ENCODE results near the gene YES1. TPM values are rescaled to one million over a fixed set of nuclear protein-coding genes. Genes with fewer than 3 reads are reported as not detected.

The YES1 gene
- total and polyA plus RNA-seq, 2 of the 13 experiments (the other 11 are each of a cell fraction or from before 2014, with no cell fraction given): 17.2 to 70.8 TPM

DNA sequence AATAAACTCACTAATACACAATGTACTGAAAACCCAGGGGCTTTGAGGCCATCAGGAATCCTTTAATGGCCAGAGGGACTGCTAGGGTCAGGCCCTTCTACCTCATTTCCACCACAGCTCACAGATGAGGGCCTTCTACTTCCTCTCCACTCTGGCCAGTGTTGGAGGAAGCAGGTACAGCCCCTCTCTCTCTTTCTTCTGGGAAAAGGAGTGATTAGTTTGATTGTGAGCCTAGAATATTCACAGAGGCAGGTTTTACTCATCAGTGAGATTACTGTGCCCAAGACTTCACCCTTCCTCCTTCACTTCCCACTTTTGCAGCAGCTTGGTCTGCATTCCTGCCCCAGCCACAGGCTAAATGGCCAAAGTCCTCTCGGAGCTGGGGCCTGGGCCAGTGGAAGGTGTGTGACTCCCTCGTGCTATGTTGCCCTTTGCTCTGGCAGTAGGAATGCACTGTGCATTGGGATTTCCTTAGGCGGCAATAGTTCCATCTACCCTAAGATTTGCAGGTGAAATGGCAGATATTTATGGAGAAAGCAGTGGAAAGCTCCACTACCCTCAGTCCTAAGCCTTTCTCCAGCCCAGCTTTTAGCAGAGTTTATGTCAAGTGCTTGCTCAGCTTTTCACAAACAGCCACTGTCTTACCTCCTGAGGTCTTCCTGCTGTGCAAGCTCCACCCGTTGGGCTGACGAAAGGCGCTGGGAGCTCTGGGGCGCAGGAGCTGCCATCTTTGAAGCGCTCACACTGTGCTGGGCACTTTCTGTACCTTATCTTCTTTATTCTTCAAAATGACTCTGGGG is 36.2 kb upstream of the YES1 start (continued):
- TF ChIP-seq, protein P1, sequence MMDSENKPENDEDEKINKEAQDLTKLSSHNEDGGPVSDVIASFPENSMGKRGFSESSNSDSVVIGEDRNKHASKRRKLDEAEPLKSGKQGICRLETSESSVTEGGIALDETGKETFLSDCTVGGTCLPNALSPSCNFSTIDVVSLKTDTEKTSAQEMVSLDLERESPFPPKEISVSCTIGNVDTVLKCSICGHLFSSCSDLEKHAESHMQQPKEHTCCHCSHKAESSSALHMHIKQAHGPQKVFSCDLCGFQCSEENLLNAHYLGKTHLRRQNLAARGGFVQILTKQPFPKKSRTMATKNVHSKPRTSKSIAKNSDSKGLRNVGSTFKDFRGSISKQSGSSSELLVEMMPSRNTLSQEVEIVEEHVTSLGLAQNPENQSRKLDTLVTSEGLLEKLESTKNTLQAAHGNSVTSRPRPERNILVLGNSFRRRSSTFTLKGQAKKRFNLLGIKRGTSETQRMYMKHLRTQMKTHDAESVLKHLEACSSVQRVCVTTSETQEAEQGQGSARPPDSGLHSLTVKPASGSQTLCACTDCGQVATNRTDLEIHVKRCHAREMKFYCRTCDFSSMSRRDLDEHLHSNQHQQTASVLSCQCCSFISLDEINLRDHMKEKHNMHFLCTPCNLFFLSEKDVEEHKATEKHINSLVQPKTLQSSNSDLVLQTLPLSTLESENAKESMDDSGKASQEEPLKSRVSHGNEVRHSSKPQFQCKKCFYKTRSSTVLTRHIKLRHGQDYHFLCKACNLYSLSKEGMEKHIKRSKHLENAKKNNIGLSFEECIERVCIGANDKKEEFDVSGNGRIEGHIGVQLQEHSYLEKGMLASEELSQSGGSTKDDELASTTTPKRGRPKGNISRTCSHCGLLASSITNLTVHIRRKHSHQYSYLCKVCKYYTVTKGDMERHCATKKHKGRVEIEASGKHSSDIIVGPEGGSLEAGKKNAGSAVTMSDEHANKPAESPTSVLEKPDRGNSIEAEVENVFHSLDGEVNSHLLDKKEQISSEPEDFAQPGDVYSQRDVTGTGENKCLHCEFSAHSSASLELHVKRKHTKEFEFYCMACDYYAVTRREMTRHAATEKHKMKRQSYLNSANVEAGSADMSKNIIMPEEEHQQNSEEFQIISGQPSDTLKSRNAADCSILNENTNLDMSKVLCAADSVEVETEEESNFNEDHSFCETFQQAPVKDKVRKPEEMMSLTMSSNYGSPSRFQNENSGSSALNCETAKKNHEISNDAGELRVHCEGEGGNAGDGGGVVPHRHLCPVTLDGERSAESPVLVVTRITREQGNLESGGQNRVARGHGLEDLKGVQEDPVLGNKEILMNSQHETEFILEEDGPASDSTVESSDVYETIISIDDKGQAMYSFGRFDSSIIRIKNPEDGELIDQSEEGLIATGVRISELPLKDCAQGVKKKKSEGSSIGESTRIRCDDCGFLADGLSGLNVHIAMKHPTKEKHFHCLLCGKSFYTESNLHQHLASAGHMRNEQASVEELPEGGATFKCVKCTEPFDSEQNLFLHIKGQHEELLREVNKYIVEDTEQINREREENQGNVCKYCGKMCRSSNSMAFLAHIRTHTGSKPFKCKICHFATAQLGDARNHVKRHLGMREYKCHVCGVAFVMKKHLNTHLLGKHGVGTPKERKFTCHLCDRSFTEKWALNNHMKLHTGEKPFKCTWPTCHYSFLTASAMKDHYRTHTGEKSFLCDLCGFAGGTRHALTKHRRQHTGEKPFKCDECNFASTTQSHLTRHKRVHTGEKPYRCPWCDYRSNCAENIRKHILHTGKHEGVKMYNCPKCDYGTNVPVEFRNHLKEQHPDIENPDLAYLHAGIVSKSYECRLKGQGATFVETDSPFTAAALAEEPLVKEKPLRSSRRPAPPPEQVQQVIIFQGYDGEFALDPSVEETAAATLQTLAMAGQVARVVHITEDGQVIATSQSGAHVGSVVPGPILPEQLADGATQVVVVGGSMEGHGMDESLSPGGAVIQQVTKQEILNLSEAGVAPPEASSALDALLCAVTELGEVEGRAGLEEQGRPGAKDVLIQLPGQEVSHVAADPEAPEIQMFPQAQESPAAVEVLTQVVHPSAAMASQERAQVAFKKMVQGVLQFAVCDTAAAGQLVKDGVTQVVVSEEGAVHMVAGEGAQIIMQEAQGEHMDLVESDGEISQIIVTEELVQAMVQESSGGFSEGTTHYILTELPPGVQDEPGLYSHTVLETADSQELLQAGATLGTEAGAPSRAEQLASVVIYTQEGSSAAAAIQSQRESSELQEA (CRISPR knock-in tag; IDR thresholded peaks at IDR 0.05; ENCODE audit: not compliant biosample characterization): no peak
- TF ChIP-seq ZNF432 (CRISPR knock-in tag; IDR thresholded peaks at IDR 0.05; ENCODE audit: borderline replicate concordance) (no peak), ZKSCAN1 (IDR thresholded peaks at IDR 0.05; ENCODE audit: low read length) (no peak), ARNT2 (CRISPR knock-in tag; IDR thresholded peaks at IDR 0.05; ENCODE audit: low read depth) (peak; percentile 64; the same call in 1 of the 2 replicates), ZNF781 (CRISPR knock-in tag; IDR thresholded peaks at IDR 0.05; ENCODE audit: borderline replicate concordance, not compliant biosample characterization) (peak; percentile 40), ZNF7 (CRISPR knock-in tag; IDR thresholded peaks at IDR 0.05) (no peak), ZMAT3 (CRISPR knock-in tag; conservative IDR thresholded peaks at IDR 0.05) (peak; percentile 86), CC2D1A (CRISPR knock-in tag; IDR thresholded peaks at IDR 0.05) (no peak)
- TF ChIP-seq, protein P2, sequence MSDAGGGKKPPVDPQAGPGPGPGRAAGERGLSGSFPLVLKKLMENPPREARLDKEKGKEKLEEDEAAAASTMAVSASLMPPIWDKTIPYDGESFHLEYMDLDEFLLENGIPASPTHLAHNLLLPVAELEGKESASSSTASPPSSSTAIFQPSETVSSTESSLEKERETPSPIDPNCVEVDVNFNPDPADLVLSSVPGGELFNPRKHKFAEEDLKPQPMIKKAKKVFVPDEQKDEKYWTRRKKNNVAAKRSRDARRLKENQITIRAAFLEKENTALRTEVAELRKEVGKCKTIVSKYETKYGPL (CRISPR knock-in tag; IDR thresholded peaks at IDR 0.05): no peak
- TF ChIP-seq, protein P3, sequence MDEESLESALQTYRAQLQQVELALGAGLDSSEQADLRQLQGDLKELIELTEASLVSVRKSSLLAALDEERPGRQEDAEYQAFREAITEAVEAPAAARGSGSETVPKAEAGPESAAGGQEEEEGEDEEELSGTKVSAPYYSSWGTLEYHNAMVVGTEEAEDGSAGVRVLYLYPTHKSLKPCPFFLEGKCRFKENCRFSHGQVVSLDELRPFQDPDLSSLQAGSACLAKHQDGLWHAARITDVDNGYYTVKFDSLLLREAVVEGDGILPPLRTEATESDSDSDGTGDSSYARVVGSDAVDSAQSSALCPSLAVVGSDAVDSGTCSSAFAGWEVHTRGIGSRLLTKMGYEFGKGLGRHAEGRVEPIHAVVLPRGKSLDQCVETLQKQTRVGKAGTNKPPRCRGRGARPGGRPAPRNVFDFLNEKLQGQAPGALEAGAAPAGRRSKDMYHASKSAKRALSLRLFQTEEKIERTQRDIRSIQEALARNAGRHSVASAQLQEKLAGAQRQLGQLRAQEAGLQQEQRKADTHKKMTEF (CRISPR knock-in tag; IDR thresholded peaks at IDR 0.05): peak; percentile 95
- TF ChIP-seq, protein P4, sequence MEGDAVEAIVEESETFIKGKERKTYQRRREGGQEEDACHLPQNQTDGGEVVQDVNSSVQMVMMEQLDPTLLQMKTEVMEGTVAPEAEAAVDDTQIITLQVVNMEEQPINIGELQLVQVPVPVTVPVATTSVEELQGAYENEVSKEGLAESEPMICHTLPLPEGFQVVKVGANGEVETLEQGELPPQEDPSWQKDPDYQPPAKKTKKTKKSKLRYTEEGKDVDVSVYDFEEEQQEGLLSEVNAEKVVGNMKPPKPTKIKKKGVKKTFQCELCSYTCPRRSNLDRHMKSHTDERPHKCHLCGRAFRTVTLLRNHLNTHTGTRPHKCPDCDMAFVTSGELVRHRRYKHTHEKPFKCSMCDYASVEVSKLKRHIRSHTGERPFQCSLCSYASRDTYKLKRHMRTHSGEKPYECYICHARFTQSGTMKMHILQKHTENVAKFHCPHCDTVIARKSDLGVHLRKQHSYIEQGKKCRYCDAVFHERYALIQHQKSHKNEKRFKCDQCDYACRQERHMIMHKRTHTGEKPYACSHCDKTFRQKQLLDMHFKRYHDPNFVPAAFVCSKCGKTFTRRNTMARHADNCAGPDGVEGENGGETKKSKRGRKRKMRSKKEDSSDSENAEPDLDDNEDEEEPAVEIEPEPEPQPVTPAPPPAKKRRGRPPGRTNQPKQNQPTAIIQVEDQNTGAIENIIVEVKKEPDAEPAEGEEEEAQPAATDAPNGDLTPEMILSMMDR (CRISPR knock-in tag; IDR thresholded peaks at IDR 0.05): no peak
- TF ChIP-seq, protein P5, sequence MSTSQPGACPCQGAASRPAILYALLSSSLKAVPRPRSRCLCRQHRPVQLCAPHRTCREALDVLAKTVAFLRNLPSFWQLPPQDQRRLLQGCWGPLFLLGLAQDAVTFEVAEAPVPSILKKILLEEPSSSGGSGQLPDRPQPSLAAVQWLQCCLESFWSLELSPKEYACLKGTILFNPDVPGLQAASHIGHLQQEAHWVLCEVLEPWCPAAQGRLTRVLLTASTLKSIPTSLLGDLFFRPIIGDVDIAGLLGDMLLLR (CRISPR knock-in tag; IDR thresholded peaks at IDR 0.05): peak; percentile 74; the same call in 1 of the 2 replicates
- TF ChIP-seq, protein P6, sequence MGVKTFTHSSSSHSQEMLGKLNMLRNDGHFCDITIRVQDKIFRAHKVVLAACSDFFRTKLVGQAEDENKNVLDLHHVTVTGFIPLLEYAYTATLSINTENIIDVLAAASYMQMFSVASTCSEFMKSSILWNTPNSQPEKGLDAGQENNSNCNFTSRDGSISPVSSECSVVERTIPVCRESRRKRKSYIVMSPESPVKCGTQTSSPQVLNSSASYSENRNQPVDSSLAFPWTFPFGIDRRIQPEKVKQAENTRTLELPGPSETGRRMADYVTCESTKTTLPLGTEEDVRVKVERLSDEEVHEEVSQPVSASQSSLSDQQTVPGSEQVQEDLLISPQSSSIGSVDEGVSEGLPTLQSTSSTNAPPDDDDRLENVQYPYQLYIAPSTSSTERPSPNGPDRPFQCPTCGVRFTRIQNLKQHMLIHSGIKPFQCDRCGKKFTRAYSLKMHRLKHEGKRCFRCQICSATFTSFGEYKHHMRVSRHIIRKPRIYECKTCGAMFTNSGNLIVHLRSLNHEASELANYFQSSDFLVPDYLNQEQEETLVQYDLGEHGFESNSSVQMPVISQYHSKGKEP (CRISPR knock-in tag; IDR thresholded peaks at IDR 0.05): 0 out of 2 replicates have a peak, but pooled peaks have one; percentile 46

All from HepG2 (cell line).